Smooth muscle cell (in vitro differentiated cells): ENCODE measurements around the gene ADAMTS15. TPM values are rescaled to one million over a fixed set of nuclear protein-coding genes. Genes with fewer than 3 reads are reported as not detected.
A peak's percentile ranks its signal among the peaks of the same experiment; 100 is the strongest.

Experiments
- DNase-seq: peaks from one replicate; lab custom pipeline; 2025; ENCODE audit not compliant: unreplicated experiment; lab: John Stamatoyannopoulos, UW
- H2AFZ ChIP-seq: fragments of 200-600 bp; sonication (generic); 2 replicates; pipeline ENCODE4 v1.6.0; 2016; ENCODE audit warnings: antibody characterized with exemption, low read depth, mild to moderate bottlenecking
- H3F3A ChIP-seq: fragments of 200-600 bp; sonication (generic); 2 replicates; pipeline ENCODE4 v1.6.0; 2017; ENCODE audit warnings: antibody characterized with exemption, low read depth
- H3K27ac ChIP-seq: fragments of 200-600 bp; sonication (generic); 2 replicates; pipeline ENCODE4 v1.5.1; 2016; ENCODE audit warnings: low read depth, mild to moderate bottlenecking
- H3K27me3 ChIP-seq: fragments of 200-600 bp; sonication (generic); 2 replicates; pipeline ENCODE4 v1.6.1; 2016; ENCODE audit warnings: low read depth, mild to moderate bottlenecking
- H3K36me3 ChIP-seq: fragments of 200-600 bp; sonication (generic); 2 replicates; pipeline ENCODE4 v1.5.1; 2016; ENCODE audit warnings: low read depth
- H3K4me1 ChIP-seq: fragments of 200-600 bp; sonication (generic); 2 replicates; pipeline ENCODE4 v1.5.1; 2016; ENCODE audit warnings: low read depth
- H3K4me2 ChIP-seq: fragments of 200-600 bp; sonication (generic); 2 replicates; pipeline ENCODE4 v1.6.0; 2016; ENCODE audit warnings: mild to moderate bottlenecking
- H3K4me3 ChIP-seq: fragments of 200-600 bp; sonication (generic); 2 replicates; pipeline ENCODE4 v1.5.1; 2016; ENCODE audit warnings: mild to moderate bottlenecking
- H3K79me2 ChIP-seq: fragments of 200-600 bp; sonication (generic); 2 replicates; pipeline ENCODE4 v1.6.0; 2016; ENCODE audit warnings: low read depth, mild to moderate bottlenecking
- H3K9ac ChIP-seq: fragments of 200-600 bp; sonication (generic); 2 replicates; pipeline ENCODE4 v1.6.0; 2016; ENCODE audit warnings: low read depth
- H3K9me3 ChIP-seq: fragments of 200-600 bp; sonication (generic); replicated peaks from 2 replicates; pipeline ENCODE4 v1.5.1; 2016; ENCODE audit warnings: low read depth
- H4K20me1 ChIP-seq: fragments of 200-600 bp; sonication (generic); 2 replicates; pipeline ENCODE4 v1.6.0; 2016; ENCODE audit warnings: low read depth
- CTCF ChIP-seq: fragments of 200-600 bp; sonication (generic); IDR thresholded peaks from 2 replicates; pipeline ENCODE4 v1.5.1; 2017; ENCODE audit warnings: borderline replicate concordance, mild to moderate bottlenecking, antibody characterized with exemption; ENCODE audit not compliant: insufficient read depth, poor library complexity, severe bottlenecking
- WGBS: methylation state at CpG from one replicate; pipeline ENCODE4 v1.1.7; 2016; ENCODE audit warnings: low lambda C conversion rate; 5-methylcytosine and 5-hydroxymethylcytosine counted together
- polyA plus RNA-seq: library from polyadenylated mRNA; unstranded; fragments of >200 nt; fragmentation: Nextera tagmentation; extraction: Ambion mirVana; gene quantifications from 2 replicates; pipeline ENCODE4 v1.2.1, GENCODE V29; 2016
- total RNA-seq: library from RNA; depleted of rRNA; stranded (reverse); fragments of >200 nt; gene quantifications from 2 replicates; pipeline ENCODE4 v1.2.3, GENCODE V29; 2014

Gene ADAMTS15
- total and polyA plus RNA-seq, 2 experiments from 2014 or later: 1.4 to 3.4 TPM

- peak overlapping the region; percentile 92 for H3K27ac ChIP-seq
- H3K4me2 ChIP-seq: peak overlapping the region; percentile 74
Observed at GRCh38 chr11:130478204-130478701, 29.8 kb downstream of the ADAMTS15 start.

GRCh38 chr11:130478881-130479280, 30.4 kb downstream of the ADAMTS15 start:
- H3K9me3 ChIP-seq: no peaks in the 10 kb centered on the region
- whole genome bisulfite sequencing: 39% methylated on average over 4 of the region's 4 CpGs
- no peak for TF ChIP-seq CTCF
- H2AFZ ChIP-seq: no peak overlapping the region
- peak overlapping the region; percentile 63 for H3K9ac ChIP-seq
- H4K20me1 ChIP-seq: no peaks in the 10 kb centered on the region
- no peaks in the 10 kb centered on the region for H3K27me3 ChIP-seq
- peaks cover 18% of the 10 kb centered on the region for H3K4me1 ChIP-seq
- H3K79me2 ChIP-seq: no peaks in the 10 kb centered on the region
- peak overlapping the region; percentile 92 for H3K27ac ChIP-seq
- H3K36me3 ChIP-seq: no peaks in the 10 kb centered on the region
- DNase-seq: no peak
- H3F3A ChIP-seq: peaks cover 16% of the 10 kb centered on the region
- H3K4me2 ChIP-seq: peak overlapping the region; percentile 74
- H3K4me3 ChIP-seq: no peak overlapping the region

More at GRCh38 chr11:130478204-130478701, 29.8 kb downstream of the ADAMTS15 start:
- H3K9ac ChIP-seq: peak overlapping the region; percentile 63
- no peaks in the 10 kb centered on the region for H3K36me3 ChIP-seq
- H3K27me3 ChIP-seq: no peaks in the 10 kb centered on the region
- TF ChIP-seq CTCF: no peak
- H3K9me3 ChIP-seq: no peaks in the 10 kb centered on the region
- no peak overlapping the region for H3K4me3 ChIP-seq
- 14% methylated on average over 10 of the region's 10 CpGs for WGBS
- peaks cover 18% of the 10 kb centered on the region for H3K4me1 ChIP-seq
- H2AFZ ChIP-seq: no peak overlapping the region
- peaks cover 16% of the 10 kb centered on the region for H3F3A ChIP-seq
- DNase-seq: peak; percentile 37
- H4K20me1 ChIP-seq: no peaks in the 10 kb centered on the region
- H3K79me2 ChIP-seq: no peaks in the 10 kb centered on the region

DNA sequence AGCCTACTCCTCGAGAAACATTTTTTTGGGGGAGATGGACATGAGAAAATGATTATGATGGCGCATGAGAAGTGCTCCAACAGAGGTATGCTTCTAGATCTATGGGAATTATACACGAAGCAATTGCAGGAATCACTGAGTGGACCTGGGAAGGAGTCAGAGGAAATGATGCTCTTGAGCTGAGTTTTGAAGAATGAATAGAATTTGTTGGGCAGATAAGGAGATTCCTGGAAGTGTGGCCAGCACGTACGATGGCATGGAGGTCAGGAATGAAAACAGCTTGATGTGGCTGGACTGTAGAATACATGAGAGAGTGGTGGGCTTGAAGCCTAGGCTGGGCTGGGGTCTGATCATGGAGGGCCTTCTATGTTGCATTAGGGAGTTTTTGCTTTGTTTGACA, 31.7 kb downstream of the ADAMTS15 start:
- 44% methylated on average over 5 of the region's 5 CpGs for WGBS

More for the DNA sequence above, 31.7 kb downstream of the ADAMTS15 start:
- Histone ChIP-seq H2AFZ (no peak overlapping the region), H3K9me3 (no peaks in the 10 kb centered on the region), H3K9ac (no peak overlapping the region), H3K36me3 (no peaks in the 10 kb centered on the region), H3K27ac (peak overlapping the region; percentile 92), H4K20me1 (no peaks in the 10 kb centered on the region), H3K4me2 (peak overlapping the region; percentile 74), H3K4me3 (no peak overlapping the region), H3K27me3 (no peaks in the 10 kb centered on the region), H3K79me2 (no peaks in the 10 kb centered on the region), H3K4me1 (peaks cover 18% of the 10 kb centered on the region), H3F3A (peaks cover 16% of the 10 kb centered on the region)
- no peak for DNase-seq
- no peak for TF ChIP-seq CTCF
